Measurements from ENCODE around the gene PFKFB2. TPM values are rescaled to one million over a fixed set of nuclear protein-coding genes. Genes with fewer than 3 reads are reported as not detected.

Gene PFKFB2
- total RNA-seq, 1 donor from 2014 or later = 5.1 TPM

GRCh38 chr1:207018707-207019106 lies 34.4 kb upstream of the PFKFB2 start:
- TF ChIP-seq CTCF (conservative IDR thresholded peaks at IDR 0.05; ENCODE audit: low read depth, low read length) = no peak
- H3K4me3 ChIP-seq (ENCODE audit: low read depth, low read length) = no peak overlapping the region
- no peak for DNase-seq (ENCODE audit: low read depth)

- no peak overlapping the region for H3K4me3 ChIP-seq (ENCODE audit: low read depth, low read length)
- no peak for TF ChIP-seq CTCF (conservative IDR thresholded peaks at IDR 0.05; ENCODE audit: low read depth, low read length)
- no peak for DNase-seq (ENCODE audit: low read depth)
Observed at GRCh38 chr1:207019161-207019560, 33.9 kb upstream of the PFKFB2 start.

- no peak overlapping the region for H3K4me3 ChIP-seq (ENCODE audit: low read depth, low read length)
- no peak for TF ChIP-seq CTCF (conservative IDR thresholded peaks at IDR 0.05; ENCODE audit: low read depth, low read length)
- DNase-seq (ENCODE audit: low read depth) = no peak
Observed at GRCh38 chr1:207019661-207020060, 33.4 kb upstream of the PFKFB2 start.

- TF ChIP-seq CTCF (conservative IDR thresholded peaks at IDR 0.05; ENCODE audit: low read depth, low read length) = no peak
- no peak for DNase-seq (ENCODE audit: low read depth)
- H3K4me3 ChIP-seq (ENCODE audit: low read depth, low read length) = no peak overlapping the region
Observed at GRCh38 chr1:207020065-207020708, 32.9 kb upstream of the PFKFB2 start.

GRCh38 chr1:207020709-207021107 lies 32.4 kb upstream of the PFKFB2 start:
- no peak for DNase-seq (ENCODE audit: low read depth)
- no peak overlapping the region for H3K4me3 ChIP-seq (ENCODE audit: low read depth, low read length)
- no peak for TF ChIP-seq CTCF (conservative IDR thresholded peaks at IDR 0.05; ENCODE audit: low read depth, low read length)

GRCh38 chr1:207021139-207021861 lies 31.8 kb upstream of the PFKFB2 start:
- H3K4me3 ChIP-seq (ENCODE audit: low read depth, low read length) = no peak overlapping the region
- no peak for DNase-seq (ENCODE audit: low read depth)
- TF ChIP-seq CTCF (conservative IDR thresholded peaks at IDR 0.05; ENCODE audit: low read depth, low read length) = no peak
